CD4-positive, alpha-beta memory T cell (primary cell): ENCODE results near the gene BCAT1. TPM values are rescaled to one million over a fixed set of nuclear protein-coding genes. Genes with fewer than 3 reads are reported as not detected.
"Not testable (repeated sequence)": the region's sequence is repeated elsewhere in the genome, so short reads cannot be mapped to it uniquely, and the experiment has no call there.

Experiments used
- CTCF ChIA-PET: fragments of 350-600 bp; sonication (Branson Sonifier 250); formaldehyde crosslinking; loops from one replicate; lab custom pipeline; 2021; ENCODE audit warnings: inconsistent platforms; ENCODE audit not compliant: partially characterized antibody; lab: Charles Lee
- POLR2A ChIA-PET: fragments of 350-600 bp; sonication (Branson Sonifier 250); formaldehyde crosslinking; loops from one replicate; lab custom pipeline; 2021; ENCODE audit not compliant: partially characterized antibody; lab: Charles Lee
- DNase-seq, 5 donors: peaks; one replicate each; pipeline versions ENCODE4 v3.0.0 to v3.0.0-alpha.2; 2020 to 2022; ENCODE audit warnings: mixed read lengths in 1 of 5
- H3K27ac ChIP-seq: one replicate; pipeline ENCODE4 v1.7.0; 2013; ENCODE audit warnings: low read depth, low read length
- H3K27me3 ChIP-seq: 2 replicates; pipeline ENCODE4 v1.7.0; 2013; ENCODE audit warnings: mild to moderate bottlenecking, low read length, moderate library complexity; ENCODE audit not compliant: insufficient read depth
- H3K36me3 ChIP-seq: 2 replicates; pipeline ENCODE4 v1.7.0; 2013; ENCODE audit warnings: mild to moderate bottlenecking, low read length, moderate library complexity; ENCODE audit not compliant: insufficient read depth
- H3K4me1 ChIP-seq: 2 replicates; pipeline ENCODE4 v1.7.0; 2013; ENCODE audit warnings: mild to moderate bottlenecking, low read length, moderate library complexity; ENCODE audit not compliant: insufficient read depth
- H3K4me3 ChIP-seq, 2 donors: one replicate each; pipeline ENCODE4 v1.7.0; 2013; ENCODE audit warnings: low read length in 2 of 2, mild to moderate bottlenecking in 1 of 2
- H3K9me3 ChIP-seq, 2 donors: one replicate each; pipeline ENCODE4 v1.7.0; 2013; ENCODE audit warnings: low read length in 2 of 2, control low read depth in 1 of 2; ENCODE audit not compliant: control insufficient read depth in 1 of 2
- H3K27ac Mint-ChIP-seq, 7 donors: one replicate each; pipeline ENCODE4 v1.8.0; 2020 to 2021; ENCODE audit warnings: mixed read lengths in 7 of 7, mild to moderate bottlenecking in 6 of 7, inconsistent platforms in 3 of 7, moderate library complexity in 3 of 7
- H3K27me3 Mint-ChIP-seq, 2 donors: one replicate each; pipeline ENCODE4 v1.8.0; 2020 to 2021; ENCODE audit warnings: mixed read lengths in 2 of 2
- H3K36me3 Mint-ChIP-seq, 2 donors: one replicate each; pipeline ENCODE4 v1.8.0; 2020 to 2021; ENCODE audit warnings: mixed read lengths in 2 of 2, inconsistent platforms in 1 of 2, mild to moderate bottlenecking in 1 of 2
- H3K4me1 Mint-ChIP-seq, 4 donors: one replicate each; pipeline ENCODE4 v1.8.0; 2020 to 2021; ENCODE audit warnings: mixed read lengths in 4 of 4, mild to moderate bottlenecking in 1 of 4
- H3K4me3 Mint-ChIP-seq, 8 donors: one replicate each; pipeline ENCODE4 v1.8.0; 2020 to 2021; ENCODE audit warnings: mixed read lengths in 8 of 8, mild to moderate bottlenecking in 7 of 8, moderate library complexity in 6 of 8, inconsistent platforms in 3 of 8
- H3K9me3 Mint-ChIP-seq, 8 donors: one replicate each; pipeline ENCODE4 v1.8.0; 2020 to 2021; ENCODE audit warnings: mixed read lengths in 8 of 8, mild to moderate bottlenecking in 5 of 8, inconsistent platforms in 3 of 8, moderate library complexity in 1 of 8
- intact Hi-C: fragments of 100-400 bp; cut with micrococcal nuclease; formaldehyde crosslinking; loops from one replicate; pipeline ENCODE4 v1.15.1; 2023
- polyA plus RNA-seq, 2 donors: library from polyadenylated mRNA; unstranded; fragments of 300-500 nt; fragmentation: Illumina TruSeq; gene quantifications; one replicate each; pipeline ENCODE4 v1.2.3, GENCODE V29; 2021
- total RNA-seq, 2 experiments: library from RNA; stranded (reverse); gene quantifications; one replicate each; pipeline ENCODE4 v1.2.3, GENCODE V29; 2021

Gene BCAT1
- total and polyA plus RNA-seq, 4 experiments from 2014 or later = 0.03 to 2.5 (median 1.6) TPM

GRCh38 chr12:24928131-24928530, 20.8 kb downstream of the BCAT1 start:
- H3K27me3 Mint-ChIP-seq = peaks cover 4 to 11% of the 10 kb centered on the region in 2 donors
- Histone ChIP-seq H3K4me3 (no peak overlapping the region), H3K27ac (no peak overlapping the region), H3K4me1 (no peaks in the 10 kb centered on the region), H3K9me3 (no peaks in the 10 kb centered on the region), H3K36me3 (no peaks in the 10 kb centered on the region), H3K27me3 (no peaks in the 10 kb centered on the region)
- ChIA-PET POLR2A (no interaction called here), CTCF (no interaction called here)
- H3K4me1 Mint-ChIP-seq = peaks cover 0 to 3% (median under 1%) of the 10 kb centered on the region in 4 donors
- H3K36me3 Mint-ChIP-seq = peaks cover 0 to 4% of the 10 kb centered on the region in 2 donors
- intact Hi-C loops = no loop called here
- H3K4me3 Mint-ChIP-seq = no peak overlapping the region
- DNase-seq = no peak
- no peak overlapping the region for H3K27ac Mint-ChIP-seq
- H3K9me3 Mint-ChIP-seq = peaks cover 0 to 10% (median 0%) of the 10 kb centered on the region in 8 donors

- H3K27me3 Mint-ChIP-seq = peaks cover 4 to 11% of the 10 kb centered on the region in 2 donors
- H3K36me3 Mint-ChIP-seq, H3K27ac Mint-ChIP-seq, H3K4me1 ChIP-seq, H3K4me3 Mint-ChIP-seq, DNase-seq, H3K27ac ChIP-seq, H3K4me1 Mint-ChIP-seq, H3K9me3 ChIP-seq, CTCF ChIA-PET, H3K27me3 ChIP-seq, H3K4me3 ChIP-seq, POLR2A ChIA-PET, H3K36me3 ChIP-seq, intact Hi-C loops: not testable (repeated sequence)
- peaks cover 0 to 10% (median 0%) of the 10 kb centered on the region in 8 donors for H3K9me3 Mint-ChIP-seq
Measured at GRCh38 chr12:24926080-24926479, 22.8 kb downstream of the BCAT1 start.

- ChIA-PET POLR2A (no interaction called here), CTCF (no interaction called here)
- DNase-seq = no peak
Measured at GRCh38 chr12:24922090-24922489, 26.8 kb downstream of the BCAT1 start.

GRCh38 chr12:24921251-24922038, 27.5 kb downstream of the BCAT1 start:
- CTCF ChIA-PET = no interaction called here
- POLR2A ChIA-PET = no interaction called here
- no peaks in the 10 kb centered on the region for H3K36me3 ChIP-seq
- Mint-ChIP-seq H3K27me3 (no peaks in the 10 kb centered on the region), H3K4me3 (no peak overlapping the region), H3K4me1 (peaks cover 0 to 4% (median under 1%) of the 10 kb centered on the region in 4 donors), H3K36me3 (peaks cover 0 to 4% of the 10 kb centered on the region in 2 donors), H3K27ac (no peak overlapping the region), H3K9me3 (peaks cover 0 to 6% (median 0%) of the 10 kb centered on the region in 8 donors)
- no peak for DNase-seq
- H3K4me1 ChIP-seq = no peaks in the 10 kb centered on the region
- H3K4me3 ChIP-seq = no peak overlapping the region
- no peaks in the 10 kb centered on the region for H3K9me3 ChIP-seq
- H3K27me3 ChIP-seq = no peaks in the 10 kb centered on the region
- H3K27ac ChIP-seq = no peak overlapping the region
- intact Hi-C loops = no loop called here

More at GRCh38 chr12:24922090-24922489, 26.8 kb downstream of the BCAT1 start:
- Histone ChIP-seq H3K27me3 (no peaks in the 10 kb centered on the region), H3K4me1 (no peaks in the 10 kb centered on the region), H3K9me3 (no peaks in the 10 kb centered on the region), H3K36me3 (no peaks in the 10 kb centered on the region), H3K4me3 (no peak overlapping the region), H3K27ac (no peak overlapping the region)
- H3K4me1 Mint-ChIP-seq = peaks cover 0 to 4% (median under 1%) of the 10 kb centered on the region in 4 donors
- peaks cover 0 to 10% (median 0%) of the 10 kb centered on the region in 8 donors for H3K9me3 Mint-ChIP-seq
- H3K4me3 Mint-ChIP-seq = no peak overlapping the region
- peaks cover 0 to 4% of the 10 kb centered on the region in 2 donors for H3K36me3 Mint-ChIP-seq
- intact Hi-C loops = no loop called here
- H3K27ac Mint-ChIP-seq = no peak overlapping the region
- H3K27me3 Mint-ChIP-seq = no peaks in the 10 kb centered on the region

- Mint-ChIP-seq H3K27me3 (no peaks in the 10 kb centered on the region), H3K27ac (no peak overlapping the region), H3K36me3 (peaks cover 0 to 4% of the 10 kb centered on the region in 2 donors), H3K9me3 (peaks cover 0 to 4% (median 0%) of the 10 kb centered on the region in 8 donors), H3K4me3 (no peak overlapping the region), H3K4me1 (peaks cover 0 to 4% (median under 1%) of the 10 kb centered on the region in 4 donors)
- DNase-seq = no peak
- no peaks in the 10 kb centered on the region for H3K36me3 ChIP-seq
- H3K27ac ChIP-seq = no peak overlapping the region
- CTCF ChIA-PET = no interaction called here
- H3K4me3 ChIP-seq = no peak overlapping the region
- no peaks in the 10 kb centered on the region for H3K4me1 ChIP-seq
- intact Hi-C loops = no loop called here
- POLR2A ChIA-PET = interaction anchor here (0.6 kb wide), 1 partner anchor 301 kb away, joined by 3 read pairs; no protein-coding TSS in a partner anchor
- H3K9me3 ChIP-seq = no peaks in the 10 kb centered on the region
- H3K27me3 ChIP-seq = no peaks in the 10 kb centered on the region
Measured at GRCh38 chr12:24920141-24920540, 28.8 kb downstream of the BCAT1 start.

GRCh38 chr12:24919346-24920001, 29.4 kb downstream of the BCAT1 start:
- no peaks in the 10 kb centered on the region for H3K36me3 ChIP-seq
- H3K27me3 Mint-ChIP-seq = no peaks in the 10 kb centered on the region
- H3K27me3 ChIP-seq = no peaks in the 10 kb centered on the region
- no peak overlapping the region for H3K4me3 ChIP-seq
- H3K27ac ChIP-seq = no peak overlapping the region
- H3K27ac Mint-ChIP-seq = no peak overlapping the region
- no peaks in the 10 kb centered on the region for H3K36me3 Mint-ChIP-seq
- intact Hi-C loops = no loop called here
- H3K9me3 ChIP-seq = no peaks in the 10 kb centered on the region
- POLR2A ChIA-PET = interaction anchor here (0.6 kb wide), 1 partner anchor 301 kb away, joined by 3 read pairs; no protein-coding TSS in a partner anchor
- H3K4me3 Mint-ChIP-seq = no peak overlapping the region
- H3K4me1 Mint-ChIP-seq = peaks cover 0 to 4% (median under 1%) of the 10 kb centered on the region in 4 donors
- CTCF ChIA-PET = no interaction called here
- H3K9me3 Mint-ChIP-seq = no peaks in the 10 kb centered on the region
- no peak for DNase-seq
- H3K4me1 ChIP-seq = no peaks in the 10 kb centered on the region

- H3K27ac ChIP-seq = no peak overlapping the region
- Mint-ChIP-seq H3K4me3 (no peak overlapping the region), H3K27ac (no peak overlapping the region), H3K9me3 (no peaks in the 10 kb centered on the region), H3K4me1 (peaks cover 0 to 4% (median under 1%) of the 10 kb centered on the region in 4 donors), H3K36me3 (no peaks in the 10 kb centered on the region), H3K27me3 (no peaks in the 10 kb centered on the region)
- intact Hi-C loops = no loop called here
- no peaks in the 10 kb centered on the region for H3K9me3 ChIP-seq
- no peaks in the 10 kb centered on the region for H3K4me1 ChIP-seq
- DNase-seq = no peak
- no peaks in the 10 kb centered on the region for H3K27me3 ChIP-seq
- no peaks in the 10 kb centered on the region for H3K36me3 ChIP-seq
- no peak overlapping the region for H3K4me3 ChIP-seq
- CTCF ChIA-PET = no interaction called here
- POLR2A ChIA-PET = no interaction called here
Measured at GRCh38 chr12:24918596-24918995, 30.3 kb downstream of the BCAT1 start.
